BE2C (cell line): ENCODE data around the gene FBRSL1.

ENCODE experiments used
- DNase-seq: peaks from one replicate; pipeline ENCODE4 v3.0.0-alpha.2; 2020
- H3K27me3 ChIP-seq: fragments of 250-450 bp; sonication (Bioruptor Pico); 2 replicates; pipeline ENCODE4 v1.5.1; 2020; ENCODE audit warnings: mild to moderate bottlenecking
- H3K36me3 ChIP-seq: fragments of 250-450 bp; sonication (Bioruptor Pico); 2 replicates; pipeline ENCODE4 v1.5.1; 2020; ENCODE audit warnings: mild to moderate bottlenecking
- H3K4me1 ChIP-seq: fragments of 250-450 bp; sonication (Bioruptor Pico); 2 replicates; pipeline ENCODE4 v1.5.1; 2020
- H3K4me3 ChIP-seq: 2 replicates; pipeline ENCODE4 v1.5.1; 2011; ENCODE audit warnings: low read depth, low read length
- H3K9me3 ChIP-seq: fragments of 250-450 bp; sonication (Bioruptor Pico); 2 replicates; pipeline ENCODE4 v1.5.1; 2020
- CTCF ChIP-seq: IDR thresholded peaks from 2 replicates; pipeline ENCODE4 v1.5.1; 2012; ENCODE audit warnings: mild to moderate bottlenecking, low read depth, low read length

The FBRSL1 gene

DNA sequence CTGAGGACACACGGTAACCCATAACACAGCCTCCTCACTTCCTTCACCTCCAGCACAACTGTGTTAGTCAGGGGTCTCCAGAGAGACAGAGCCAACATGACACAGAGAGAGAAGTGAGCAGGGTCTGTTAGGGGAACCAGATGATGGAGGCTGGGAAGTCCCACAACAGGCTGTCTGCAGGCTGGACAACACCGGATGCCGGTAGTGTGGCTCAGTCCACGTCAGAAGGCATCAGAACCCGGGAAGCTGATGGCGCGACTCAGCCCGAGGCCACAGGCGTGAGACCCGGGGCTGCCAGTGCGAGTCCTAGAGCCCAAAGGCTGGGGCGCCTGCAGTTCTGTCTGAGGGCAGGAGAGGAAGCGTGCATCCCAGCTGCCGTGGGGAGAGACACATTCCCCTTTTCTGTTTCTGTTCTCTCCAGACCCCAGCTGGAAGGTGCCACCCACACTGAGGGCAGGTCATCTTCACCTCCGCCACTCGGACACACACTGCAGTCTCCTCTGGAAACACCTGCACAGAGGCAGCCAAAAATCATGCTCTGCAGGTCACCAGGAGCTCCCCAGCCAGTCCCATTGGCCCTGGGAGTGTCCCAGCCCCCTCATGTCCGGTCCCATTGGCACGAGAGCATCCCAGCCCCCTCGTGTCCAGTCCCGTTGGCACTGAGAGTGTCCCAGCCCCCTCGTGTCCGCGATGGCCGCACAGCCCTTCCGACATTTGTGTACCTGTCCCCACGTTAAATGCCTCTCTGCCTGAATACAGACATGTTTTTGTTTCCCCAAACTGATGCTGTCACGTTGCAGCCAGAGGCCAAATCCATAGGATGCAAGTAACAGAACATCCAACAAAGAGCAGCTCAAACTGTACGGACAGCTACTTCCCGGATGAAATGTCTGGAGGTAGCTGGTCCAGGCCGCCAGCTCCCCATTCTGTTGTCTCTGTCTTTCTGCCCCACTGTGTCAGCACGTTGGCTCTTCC, 7.9 kb upstream of the FBRSL1 start:
- no peak overlapping the region for H3K4me3 ChIP-seq
- no peaks in the 10 kb centered on the region; the same call in 1 of the 2 replicates for H3K9me3 ChIP-seq
- DNase-seq: no peak
- TF ChIP-seq CTCF: no peak
- no peaks in the 10 kb centered on the region for H3K27me3 ChIP-seq
- no peaks in the 10 kb centered on the region for H3K36me3 ChIP-seq
- H3K4me1 ChIP-seq: no peaks in the 10 kb centered on the region

GRCh38 chr12:132482771-132483170, 7.2 kb upstream of the FBRSL1 start:
- no peaks in the 10 kb centered on the region for H3K27me3 ChIP-seq
- H3K9me3 ChIP-seq: no peaks in the 10 kb centered on the region; the same call in 1 of the 2 replicates
- no peak for TF ChIP-seq CTCF
- no peak for DNase-seq
- H3K4me3 ChIP-seq: no peak overlapping the region
- no peaks in the 10 kb centered on the region for H3K4me1 ChIP-seq
- H3K36me3 ChIP-seq: no peaks in the 10 kb centered on the region

GRCh38 chr12:132483208-132483607, 6.7 kb upstream of the FBRSL1 start:
- no peaks in the 10 kb centered on the region for H3K36me3 ChIP-seq
- no peaks in the 10 kb centered on the region; the same call in 1 of the 2 replicates for H3K9me3 ChIP-seq
- H3K27me3 ChIP-seq: peaks cover under 1% of the 10 kb centered on the region; the same call in 1 of the 2 replicates
- DNase-seq: no peak
- TF ChIP-seq CTCF: no peak
- no peaks in the 10 kb centered on the region for H3K4me1 ChIP-seq
- H3K4me3 ChIP-seq: no peak overlapping the region

- peaks cover 5% of the 10 kb centered on the region; the same call in 1 of the 2 replicates for H3K27me3 ChIP-seq
- DNase-seq: no peak
- H3K36me3 ChIP-seq: no peaks in the 10 kb centered on the region
- no peak overlapping the region for H3K4me3 ChIP-seq
- no peaks in the 10 kb centered on the region for H3K4me1 ChIP-seq
- no peak for TF ChIP-seq CTCF
- H3K9me3 ChIP-seq: no peaks in the 10 kb centered on the region; the same call in 1 of the 2 replicates
Observed at GRCh38 chr12:132483612-132484011, 6.3 kb upstream of the FBRSL1 start.

DNA sequence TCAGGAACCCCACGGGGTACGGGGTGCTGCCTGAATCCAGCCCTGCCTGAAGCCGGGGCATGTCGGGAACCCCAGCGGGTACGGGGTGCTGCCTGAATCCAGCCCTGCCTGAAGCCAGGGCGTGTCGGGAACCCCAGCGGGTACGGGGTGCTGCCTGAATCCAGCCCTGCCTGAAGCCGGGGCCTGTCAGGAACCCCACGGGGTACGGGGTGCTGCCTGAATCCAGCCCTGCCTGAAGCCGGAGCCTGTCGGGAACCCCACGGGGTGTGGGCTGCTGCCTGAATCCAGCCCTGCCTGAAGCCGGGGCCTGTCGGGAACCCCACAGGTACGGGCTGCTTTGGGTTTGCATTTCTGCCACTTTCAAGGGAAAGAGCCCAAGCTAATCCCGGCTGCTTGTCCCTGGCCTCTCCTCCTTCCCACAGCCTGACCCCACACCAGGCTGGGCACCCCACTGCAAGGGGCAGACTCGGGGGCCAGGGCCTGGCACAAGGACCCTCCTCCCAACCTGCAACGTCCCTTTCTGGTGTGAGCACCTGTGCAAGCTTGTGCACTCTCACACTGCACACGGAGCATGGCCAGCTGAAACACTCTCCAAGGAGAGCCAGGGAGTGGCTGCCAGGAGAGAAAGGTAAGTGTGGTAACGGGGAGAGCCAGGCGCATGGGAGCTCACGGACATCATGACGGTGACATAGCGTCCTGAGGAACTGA, 5.6 kb upstream of the FBRSL1 start:
- no peaks in the 10 kb centered on the region for H3K36me3 ChIP-seq
- TF ChIP-seq CTCF: no peak
- H3K4me1 ChIP-seq: no peaks in the 10 kb centered on the region
- H3K27me3 ChIP-seq: peaks cover 10% of the 10 kb centered on the region; the same call in 1 of the 2 replicates
- H3K4me3 ChIP-seq: no peak overlapping the region
- no peak for DNase-seq
- no peaks in the 10 kb centered on the region; the same call in 1 of the 2 replicates for H3K9me3 ChIP-seq
